Measurements from ENCODE around the gene GOLGA5. TPM values are rescaled to one million over a fixed set of nuclear protein-coding genes. Genes with fewer than 3 reads are reported as not detected.

The GOLGA5 gene
- total RNA-seq, 1 experiment from 2014 or later: 25.4 TPM

- H3K4me1 ChIP-seq (ENCODE audit: insufficient read depth, low read length): peaks cover 7% of the 10 kb centered on the region; the same call in 1 of the 2 replicates
- H2BK12ac ChIP-seq (ENCODE audit: insufficient read length, low read depth, low read length): no peak overlapping the region
- no peaks in the 10 kb centered on the region for H3K23me2 ChIP-seq (ENCODE audit: insufficient read length, low read depth, low read length, poor library complexity, severe bottlenecking)
- 100% methylated on average over 1 of the region's 12 CpGs for WGBS (ENCODE audit: extremely low coverage, insufficient read length, low lambda C conversion rate)
- no peaks in the 10 kb centered on the region for H4K20me1 ChIP-seq (ENCODE audit: control insufficient read depth, insufficient read depth, insufficient read length)
- no peak overlapping the region for H2BK20ac ChIP-seq (ENCODE audit: low read depth, low read length, poor library complexity, severe bottlenecking)
- H3K9ac ChIP-seq (ENCODE audit: extremely low read depth, insufficient read length, low read length): no peak overlapping the region
- no peaks in the 10 kb centered on the region for H3K27me3 ChIP-seq (ENCODE audit: insufficient read depth, low read length)
- Mint-ChIP-seq H3K27me3 (ENCODE audit: low read depth) (peaks cover 10% of the 10 kb centered on the region), H3K27ac (peak overlapping the region in 1 of 3 experiments; percentile 8; a peak in 1 of 7 replicates), H3K36me3 (ENCODE audit: insufficient read depth in 1 of 3, low read depth in 3 of 3) (no peaks in the 10 kb centered on the region), H3K4me3 (no peak overlapping the region), H3K9me3 (peaks cover 0 to 3% of the 10 kb centered on the region in 2 experiments; a peak in 2 of 5 replicates), H3K4me1 (peaks cover 17 to 21% of the 10 kb centered on the region in 2 experiments)
- no peaks in the 10 kb centered on the region for H3K9me3 ChIP-seq (ENCODE audit: control insufficient read depth, low read depth, low read length)
- no peak overlapping the region for H3K4ac ChIP-seq (ENCODE audit: low read depth, low read length)
- H4K5ac ChIP-seq (ENCODE audit: insufficient read length, low read depth, low read length): no peak overlapping the region
- peak; percentile 67 for TF ChIP-seq CTCF (conservative IDR thresholded peaks at IDR 0.05)
- no peak overlapping the region for H3K56ac ChIP-seq (ENCODE audit: insufficient read length, low read depth, low read length)
- no peak overlapping the region for H2BK120ac ChIP-seq (ENCODE audit: low read depth, low read length, poor library complexity, severe bottlenecking)
- H4K8ac ChIP-seq (replicated peaks; ENCODE audit: insufficient read length, low read depth, low read length): no peak overlapping the region
- H3K14ac ChIP-seq (ENCODE audit: insufficient read depth, low read length): no peak overlapping the region
- peak; percentile 69 for DNase-seq
- H3K18ac ChIP-seq (ENCODE audit: insufficient read length, low read depth, low read length): no peak overlapping the region
- no peak overlapping the region for H2BK5ac ChIP-seq (ENCODE audit: insufficient read length, low read length)
- peak overlapping the region; percentile 10 for H3K4me2 ChIP-seq (ENCODE audit: insufficient read depth, insufficient read length, low read length)
- no peak overlapping the region for H4K91ac ChIP-seq (ENCODE audit: insufficient read length, low read depth, low read length)
- H3K23ac ChIP-seq (ENCODE audit: insufficient read length, low read depth, low read length): no peak overlapping the region
- no peak overlapping the region for H2AFZ ChIP-seq (ENCODE audit: low read length)
- H2AK5ac ChIP-seq (ENCODE audit: insufficient read length, low read length): no peak overlapping the region
- H3K79me1 ChIP-seq (ENCODE audit: insufficient read depth, low read depth, low read length, poor library complexity, severe bottlenecking): no peaks in the 10 kb centered on the region
- no peak overlapping the region for H3T11ph ChIP-seq (ENCODE audit: low read length)
- H3K79me2 ChIP-seq (ENCODE audit: insufficient read depth, low read length): no peaks in the 10 kb centered on the region
- H3K27ac ChIP-seq (ENCODE audit: insufficient read length, low read depth, low read length): no peak overlapping the region
- H2BK15ac ChIP-seq (ENCODE audit: low read depth, low read length): no peak overlapping the region
These were observed 86.7 kb downstream of the GOLGA5 start for GRCh38 chr14:92880851-92881250.

All from H9 (cell line).